Measurements from ENCODE around the gene PRKN.

Gene PRKN

GRCh38 chr6:161376367-161376766, 1351.2 kb downstream of the PRKN start:
- DNase-seq (ENCODE audit: low spot score), result no peak

- peak; percentile 24 for DNase-seq (ENCODE audit: low spot score)
Observed at GRCh38 chr6:161374971-161375873, 1352.3 kb downstream of the PRKN start.

DNA sequence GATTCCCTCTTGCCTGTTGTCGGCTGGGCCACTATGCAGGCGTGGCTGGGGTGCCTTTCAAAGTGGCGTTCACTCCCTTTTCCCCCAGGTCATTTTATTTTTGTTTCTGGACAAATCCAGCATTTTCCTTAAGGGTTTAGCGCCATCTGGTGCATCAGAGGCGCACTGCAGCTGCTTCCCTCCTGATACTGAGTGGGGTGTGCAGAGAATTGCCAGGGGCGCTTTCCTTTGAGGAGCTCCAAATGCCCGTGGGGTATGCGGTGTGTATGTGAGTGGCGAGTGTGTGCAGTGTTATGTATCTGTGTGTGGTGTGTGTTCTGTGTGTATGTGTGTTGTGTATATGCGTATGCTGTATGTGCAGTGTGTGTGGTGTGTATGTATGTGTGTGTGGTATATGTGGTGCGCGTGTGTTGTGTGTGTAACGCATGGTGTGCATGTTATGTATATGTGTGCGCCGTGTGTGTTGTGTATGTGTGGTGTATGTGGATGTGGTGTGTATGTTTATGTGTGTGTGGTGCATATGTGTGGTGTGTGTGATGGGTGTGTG, 1353.6 kb downstream of the PRKN start:
- peak; percentile 66 for DNase-seq (ENCODE audit: low spot score)

GRCh38 chr6:161372422-161372793, 1355.2 kb downstream of the PRKN start:
- DNase-seq (ENCODE audit: low spot score), result no peak

GRCh38 chr6:161370880-161371279, 1356.7 kb downstream of the PRKN start:
- peak; percentile 73 for DNase-seq (ENCODE audit: low spot score)

DNA sequence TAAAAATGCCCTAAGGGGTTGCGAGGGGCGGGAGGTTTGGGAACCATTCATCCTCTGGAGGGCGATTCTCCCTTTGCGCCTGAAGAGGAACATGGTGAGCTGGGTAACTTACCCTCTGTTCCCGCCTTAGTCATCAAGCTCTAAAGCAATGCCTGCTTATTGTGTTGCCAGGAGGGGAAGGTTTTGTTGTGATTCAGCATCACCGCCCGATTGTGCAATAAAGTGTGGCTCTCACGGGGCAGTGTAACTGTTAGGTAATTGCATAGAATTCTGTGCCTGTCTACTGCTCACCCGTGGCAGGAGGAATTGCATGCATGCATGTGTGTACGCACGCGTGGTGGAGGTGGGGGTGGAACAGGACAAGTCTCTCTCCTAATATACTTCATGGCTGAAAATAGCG, 1358.2 kb downstream of the PRKN start:
- no peak for DNase-seq (ENCODE audit: low spot score)

DNA sequence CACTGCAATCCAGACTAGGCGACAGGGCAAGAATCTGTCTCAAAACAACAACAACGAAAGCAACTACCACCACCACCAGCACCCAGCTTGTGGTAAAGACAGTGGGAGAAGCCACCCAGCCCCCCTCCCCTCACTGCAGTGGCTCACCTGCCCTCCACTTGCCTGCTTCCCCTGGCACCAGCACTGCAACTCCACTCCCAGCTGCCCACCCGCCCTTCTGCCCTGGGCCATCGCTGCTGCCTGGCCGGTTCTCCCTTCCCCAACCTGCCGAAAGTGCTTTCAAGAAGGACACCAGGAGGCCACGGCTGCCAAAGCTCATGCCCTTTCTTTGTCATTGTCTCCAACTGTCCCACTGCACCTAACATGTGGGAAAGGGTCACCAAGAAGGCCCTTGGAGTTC, 1359.1 kb downstream of the PRKN start:
- DNase-seq (ENCODE audit: low spot score), result no peak

DNA sequence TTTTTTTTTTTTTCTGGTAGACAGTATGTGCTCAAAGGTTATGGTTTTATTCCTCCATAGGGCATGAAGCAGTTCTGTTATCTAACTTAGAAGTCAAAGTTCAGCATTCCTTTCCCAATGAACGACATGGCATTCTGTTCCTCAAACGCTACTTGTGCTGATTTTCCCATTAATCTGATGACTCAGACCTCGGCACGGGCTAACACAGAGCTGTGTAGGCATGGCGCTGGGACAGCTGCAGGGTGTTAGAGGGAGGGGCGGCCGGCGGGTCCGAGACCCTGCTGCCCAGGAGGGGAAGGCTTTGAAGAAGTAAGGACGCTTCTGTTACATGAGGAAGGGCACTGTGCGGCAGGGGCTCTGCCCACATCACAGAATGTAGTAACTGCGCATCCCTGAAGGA, 1360.1 kb downstream of the PRKN start:
- DNase-seq (ENCODE audit: low spot score), result no peak

DNA sequence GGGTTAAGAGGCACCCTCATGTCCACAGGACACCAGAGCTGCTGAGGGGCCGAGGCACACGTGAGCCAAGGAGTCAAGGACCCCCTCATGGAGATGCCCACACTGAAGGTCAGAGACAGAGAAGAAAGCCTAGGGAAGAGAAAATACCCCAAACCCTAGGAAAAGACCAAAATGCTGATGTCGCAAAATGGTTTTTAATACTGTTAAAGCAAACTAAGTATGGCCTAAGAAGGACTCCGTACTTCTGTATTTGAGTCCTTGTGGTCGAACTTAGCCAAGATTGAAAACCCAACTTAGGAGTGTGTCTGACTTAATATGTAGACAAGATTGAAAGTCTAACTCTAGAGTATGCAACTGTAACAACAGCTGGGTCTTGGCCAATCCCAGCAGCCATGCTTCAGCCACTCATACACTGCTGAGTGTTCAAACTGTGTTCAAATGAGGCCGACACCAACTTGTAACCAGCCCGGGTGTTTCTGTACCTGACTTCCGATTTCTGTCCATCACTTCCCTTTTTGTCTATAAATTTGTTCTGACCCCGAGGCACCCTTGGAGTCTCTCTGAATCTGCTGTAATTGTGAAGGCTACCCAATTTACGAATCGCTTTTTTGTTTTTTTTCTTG, 1361.2 kb downstream of the PRKN start:
- DNase-seq (ENCODE audit: low spot score), result no peak

DNA sequence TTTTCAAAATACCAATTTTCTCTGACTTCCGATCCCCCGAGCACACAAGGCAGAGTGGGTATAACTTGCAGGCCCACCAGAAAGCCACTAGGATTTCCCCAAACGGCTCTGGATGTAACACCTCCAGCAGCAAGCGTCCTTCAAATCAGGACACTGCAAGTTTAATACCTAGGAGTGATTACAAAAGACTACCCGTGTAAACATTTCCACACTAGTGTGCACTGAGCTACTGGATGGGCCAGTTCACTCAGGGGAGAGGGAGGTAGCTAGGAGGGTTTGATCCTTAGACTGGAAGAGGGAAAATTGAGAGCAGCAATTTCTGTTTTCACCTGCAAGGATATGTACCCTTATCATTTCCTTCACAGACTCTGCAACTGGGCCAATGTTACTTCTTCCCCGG, 1361.9 kb downstream of the PRKN start:
- DNase-seq (ENCODE audit: low spot score), result no peak

GRCh38 chr6:161363286-161363685, 1364.3 kb downstream of the PRKN start:
- no peak for DNase-seq (ENCODE audit: low spot score)

DNA sequence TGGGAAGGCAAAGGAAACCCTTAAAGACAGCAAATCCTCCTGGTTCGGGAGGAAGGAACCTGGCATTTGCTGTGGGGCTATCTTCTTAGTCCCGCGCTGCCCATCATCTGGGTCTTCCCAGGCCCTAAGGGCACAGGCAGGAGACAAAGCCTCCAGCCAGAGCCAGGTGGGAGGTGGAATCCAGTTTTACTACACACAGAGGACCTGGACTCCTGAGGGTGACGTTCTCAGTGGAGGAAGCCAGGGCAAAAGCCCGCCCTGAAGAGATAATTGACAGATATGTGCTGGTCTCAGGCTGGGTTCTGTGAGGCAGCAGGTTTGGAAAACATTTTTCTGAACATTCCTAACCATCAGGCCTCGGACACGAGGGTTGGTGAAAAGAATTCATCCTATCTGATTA, 1365.3 kb downstream of the PRKN start:
- no peak for DNase-seq (ENCODE audit: low spot score)

DNA sequence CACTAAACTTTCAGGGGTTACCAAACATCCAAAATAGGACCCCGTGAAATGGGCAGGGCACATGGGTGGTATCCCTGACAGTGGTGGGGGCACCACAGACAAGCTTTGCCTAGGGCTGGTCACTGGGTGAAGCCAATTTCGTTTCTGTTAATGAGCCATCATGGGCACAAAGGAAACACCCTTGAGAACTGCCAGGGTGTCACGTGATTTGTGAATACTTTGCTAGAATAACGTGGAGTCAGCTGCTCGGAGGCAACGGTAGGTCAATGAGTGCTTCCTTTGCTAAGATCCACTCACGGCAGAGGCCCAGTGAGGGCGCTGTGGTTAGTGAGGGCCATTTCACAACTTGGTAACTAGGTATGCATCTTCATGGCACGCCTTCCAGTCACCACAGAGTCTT, 1366.0 kb downstream of the PRKN start:
- DNase-seq (ENCODE audit: low spot score), result no peak

- no peak for DNase-seq (ENCODE audit: low spot score)
Observed at GRCh38 chr6:161360520-161360919, 1367.0 kb downstream of the PRKN start.

DNA sequence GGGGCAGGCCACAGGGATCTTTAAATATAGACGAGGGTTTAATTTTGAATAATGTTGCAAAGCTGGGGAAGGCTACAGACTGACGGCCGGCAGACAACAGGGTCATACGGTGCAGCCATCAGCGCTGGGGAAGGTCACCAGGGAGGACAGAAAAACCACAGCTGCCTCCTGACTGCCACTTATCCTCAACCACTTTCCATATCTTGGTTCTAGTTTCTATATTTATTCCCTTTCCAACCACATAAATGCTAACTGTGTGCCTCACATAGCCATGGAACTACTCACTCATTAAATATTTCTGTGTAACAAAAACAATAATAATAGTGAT, 1368.0 kb downstream of the PRKN start:
- no peak for DNase-seq (ENCODE audit: low spot score)

DNA sequence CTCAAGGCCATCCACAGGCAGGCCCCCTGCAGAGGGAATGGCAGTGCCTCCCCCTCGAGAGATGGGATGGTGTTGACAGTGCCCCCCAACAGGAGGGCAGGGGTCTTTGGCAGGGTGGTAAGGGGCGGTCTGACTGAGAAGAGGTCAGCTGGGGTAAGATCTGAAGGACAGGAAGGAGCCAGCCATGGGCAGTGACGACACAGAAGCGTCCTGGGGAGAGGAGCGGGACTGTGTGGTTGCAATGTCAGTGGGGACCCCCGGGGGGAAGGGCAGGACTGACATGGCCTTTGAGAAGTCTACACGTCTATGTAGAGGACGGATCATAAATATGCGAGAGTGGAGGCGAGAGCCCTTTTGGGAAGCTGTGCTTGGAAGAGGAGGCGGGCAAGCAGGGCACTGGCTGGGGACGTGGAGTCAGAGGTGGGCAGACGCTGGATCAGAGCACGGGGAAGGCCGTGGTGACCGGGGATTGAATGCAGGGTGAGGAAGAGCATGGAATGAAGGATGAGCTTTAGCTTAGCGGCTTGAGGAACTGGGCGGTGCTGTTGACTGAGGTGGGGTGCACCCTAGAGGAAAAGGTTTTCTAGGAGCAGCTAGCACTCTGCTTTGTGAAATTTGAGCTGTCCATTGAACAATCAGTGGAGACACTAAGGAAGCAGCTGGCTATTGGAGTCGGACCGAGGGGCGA, 1371.3 kb downstream of the PRKN start:
- DNase-seq (ENCODE audit: low spot score), result no peak

DNA sequence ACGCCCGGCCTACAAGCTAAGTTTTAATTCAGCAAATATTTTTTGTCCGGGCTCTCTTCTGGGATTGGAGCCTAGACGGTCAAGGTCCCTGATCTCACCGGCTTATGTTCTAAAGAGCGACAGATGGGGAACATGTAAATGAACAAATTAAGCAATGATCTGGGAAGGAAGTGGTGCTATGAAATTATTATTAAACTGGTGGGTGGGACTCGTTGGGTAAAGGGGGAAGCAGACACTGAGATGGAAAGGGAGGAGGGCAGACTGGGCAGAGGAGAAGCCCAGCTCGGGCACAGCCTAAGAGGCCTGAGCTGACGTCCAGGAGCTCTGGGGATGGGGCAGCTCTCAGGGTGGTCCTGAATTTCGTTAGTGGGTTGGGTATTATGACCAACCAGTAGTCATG, 1371.9 kb downstream of the PRKN start:
- DNase-seq (ENCODE audit: low spot score), result no peak

- no peak for DNase-seq (ENCODE audit: low spot score)
Observed at GRCh38 chr6:161354956-161355355, 1372.6 kb downstream of the PRKN start.

DNA sequence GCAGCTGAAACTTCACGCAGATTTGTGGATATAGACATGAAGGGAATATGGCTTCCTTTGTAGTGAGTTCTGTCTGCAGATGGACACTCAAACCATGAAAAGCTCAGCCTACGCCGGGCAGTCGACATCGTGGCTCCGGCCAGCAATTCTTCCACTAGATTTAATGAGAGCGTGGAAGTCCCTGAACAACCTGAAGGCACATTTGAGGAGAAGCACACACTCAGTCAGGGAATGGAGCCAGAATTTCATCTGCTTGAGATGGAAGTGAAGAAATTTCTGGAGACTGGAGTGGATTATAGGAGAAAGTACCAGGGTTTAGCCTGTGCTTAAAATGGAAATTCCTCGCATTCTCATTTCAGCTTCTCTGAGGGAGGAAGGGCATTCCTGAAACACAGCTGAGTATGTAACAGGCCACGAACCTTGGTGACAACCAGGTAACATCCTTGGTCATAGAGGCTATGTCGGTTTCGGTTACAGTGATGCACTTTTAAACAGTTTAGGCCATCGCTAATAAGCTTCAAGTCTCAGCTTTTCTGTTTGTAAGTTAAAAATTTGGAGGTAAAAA, 1373.2 kb downstream of the PRKN start:
- peak; percentile 75 for DNase-seq (ENCODE audit: low spot score)

GRCh38 chr6:161353208-161353613, 1374.4 kb downstream of the PRKN start:
- peak; percentile 26 for DNase-seq (ENCODE audit: low spot score)

DNA sequence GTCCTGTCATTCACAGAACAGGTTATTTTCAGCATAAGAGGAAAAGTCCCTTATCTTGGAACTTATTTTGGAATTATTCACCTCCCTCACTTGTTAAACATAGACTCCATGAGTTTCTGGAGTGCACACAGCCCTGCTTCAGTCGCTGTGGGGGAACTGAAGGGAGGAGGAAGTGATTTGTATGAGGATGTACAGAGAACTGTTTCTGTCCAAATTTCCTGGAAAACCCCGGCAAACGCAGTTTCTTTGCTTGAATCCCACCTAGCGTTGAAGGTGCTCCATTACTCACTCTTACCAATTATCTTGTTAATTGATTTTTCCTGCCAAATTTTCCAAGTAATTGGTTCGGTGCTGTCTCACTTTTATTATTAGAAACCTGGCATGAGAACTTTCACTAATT, 1375.7 kb downstream of the PRKN start:
- no peak for DNase-seq (ENCODE audit: low spot score)

DNA sequence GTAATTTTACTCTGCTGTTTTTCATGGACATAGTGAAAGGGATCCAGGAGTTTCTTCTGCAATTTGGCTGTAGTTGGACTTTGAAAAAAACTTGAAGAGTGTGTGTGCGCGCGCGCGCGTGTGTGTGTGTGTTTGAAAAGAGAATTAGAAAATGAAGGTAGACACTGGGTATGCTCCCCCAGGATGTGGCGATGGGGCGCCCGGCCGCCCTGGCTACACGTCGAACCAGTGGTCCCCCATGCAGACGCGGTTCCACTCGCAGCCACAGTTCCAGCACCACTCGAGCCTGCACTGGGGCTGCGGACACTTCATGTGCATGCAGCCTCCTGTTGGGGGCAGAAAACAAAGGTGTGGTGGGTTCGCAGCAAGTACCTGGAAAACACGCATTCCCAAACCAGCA, 1377.7 kb downstream of the PRKN start:
- DNase-seq (ENCODE audit: low spot score), result no peak

- no peak for DNase-seq (ENCODE audit: low spot score)
Observed at GRCh38 chr6:161348628-161348994, 1379.0 kb downstream of the PRKN start.

All from cerebellar cortex (tissue), 1 donor.